HepG2 (cell line): ENCODE data around the gene PNPLA8. TPM values are rescaled to one million over a fixed set of nuclear protein-coding genes. Genes with fewer than 3 reads are reported as not detected.

Source experiments
- CREM ChIP-seq, 2 experiments: sonication (generic) in 1 of 2; formaldehyde crosslinking in 1 of 2; IDR thresholded peaks; 2 replicates each; pipeline versions ENCODE4 v1.4.0 to v1.6.1; 2016 to 2020; ENCODE audit warnings: antibody characterized with exemption in 1 of 2, mild to moderate bottlenecking in 1 of 2, missing genetic modification reagents in 1 of 2
- HBP1 ChIP-seq: IDR thresholded peaks from 2 replicates; pipeline ENCODE4 v1.6.1; 2016; ENCODE audit warnings: low read depth, control low read depth
- HNRNPH1 ChIP-seq: fragments of 200-400 bp; formaldehyde crosslinking; optimal IDR thresholded peaks from 2 replicates; pipeline ENCODE3; 2017; ENCODE audit warnings: mild to moderate bottlenecking, low read depth, low read length
- HOXA3 ChIP-seq: sonication (generic); formaldehyde crosslinking; IDR thresholded peaks from 2 replicates; pipeline ENCODE4 v1.5.0; 2020; ENCODE audit warnings: missing genetic modification reagents
- MIER2 ChIP-seq: IDR thresholded peaks from 2 replicates; pipeline ENCODE4 v1.6.1; 2016; ENCODE audit warnings: missing biosample characterization, missing genetic modification reagents
- PRMT3 ChIP-seq: sonication (generic); formaldehyde crosslinking; IDR thresholded peaks from 2 replicates; pipeline ENCODE4 v1.8.1; 2022; ENCODE audit warnings: low read depth, mild to moderate bottlenecking, moderate library complexity, missing genetic modification reagents, borderline replicate concordance
- RARA ChIP-seq: IDR thresholded peaks from 2 replicates; pipeline ENCODE4 v1.6.1; 2016; ENCODE audit warnings: missing genetic modification reagents, missing compliant biosample characterization
- RELA ChIP-seq: sonication (generic); formaldehyde crosslinking; IDR thresholded peaks from 2 replicates; pipeline ENCODE4 v1.4.0; 2020; ENCODE audit warnings: missing genetic modification reagents
- RFX5 ChIP-seq: IDR thresholded peaks from 2 replicates; pipeline ENCODE4 v1.6.1; 2011; ENCODE audit warnings: low read depth, low read length, improper control_type of control experiment
- SMARCE1 ChIP-seq: fragments of 450-650 bp; IDR thresholded peaks from 2 replicates; pipeline ENCODE4 v1.6.1; 2017; ENCODE audit warnings: borderline replicate concordance
- SNAPC2 ChIP-seq: sonication (generic); formaldehyde crosslinking; IDR thresholded peaks from 2 replicates; pipeline ENCODE4 v1.8.1; 2022; ENCODE audit warnings: mild to moderate bottlenecking, missing genetic modification reagents
- ZMYM4 ChIP-seq: sonication (generic); formaldehyde crosslinking; IDR thresholded peaks from 2 replicates; pipeline ENCODE4 v1.8.1; 2023; ENCODE audit warnings: mild to moderate bottlenecking, missing genetic modification reagents
- ZNF232 ChIP-seq: sonication (generic); formaldehyde crosslinking; IDR thresholded peaks from 2 replicates; pipeline ENCODE4 v1.4.0; 2020; ENCODE audit warnings: missing genetic modification reagents, borderline replicate concordance
- polyA plus RNA-seq, 8 experiments: library from polyadenylated mRNA; depleted of rRNA in 3 of 8; stranded (reverse) in 7 of 8; unstranded in 1 of 8; fragments of >200 nt; fragmentation: Illumina TruSeq in 4 of 8; extraction: Trizol in 4 of 8; gene quantifications; 2 replicates each; pipeline versions ENCODE4 v1.2.1 to v1.2.3, GENCODE V29; 2011 to 2016; ENCODE audit warnings: low read depth in 4 of 8, missing spikeins in 1 of 8, mixed read lengths in 1 of 8; ENCODE audit not compliant: insufficient read depth in 1 of 8
- total RNA-seq, 5 experiments: library from RNA; depleted of rRNA; stranded (reverse); fragments of >200 nt; fragmentation: Illumina TruSeq; extraction: Trizol; gene quantifications; 2 replicates each; pipeline ENCODE4 v1.2.3, GENCODE V29; 2016; ENCODE audit warnings: low read depth in 1 of 5
- TF ChIP-seq, protein P1 (sequence below), 2 experiments: sonication (generic) in 1 of 2; formaldehyde crosslinking in 1 of 2; IDR thresholded peaks; 2 replicates each; pipeline versions ENCODE4 v1.6.1 to v1.9.0; 2014 to 2022; ENCODE audit warnings: antibody characterized with exemption in 1 of 2, borderline replicate concordance in 1 of 2, inconsistent platforms in 1 of 2, low read depth in 1 of 2, missing genetic modification reagents in 1 of 2

Gene PNPLA8
- total and polyA plus RNA-seq, 2 of the 13 experiments (the other 11 are each of a cell fraction or from before 2014, with no cell fraction given): 6.3 to 11.4 TPM

DNA sequence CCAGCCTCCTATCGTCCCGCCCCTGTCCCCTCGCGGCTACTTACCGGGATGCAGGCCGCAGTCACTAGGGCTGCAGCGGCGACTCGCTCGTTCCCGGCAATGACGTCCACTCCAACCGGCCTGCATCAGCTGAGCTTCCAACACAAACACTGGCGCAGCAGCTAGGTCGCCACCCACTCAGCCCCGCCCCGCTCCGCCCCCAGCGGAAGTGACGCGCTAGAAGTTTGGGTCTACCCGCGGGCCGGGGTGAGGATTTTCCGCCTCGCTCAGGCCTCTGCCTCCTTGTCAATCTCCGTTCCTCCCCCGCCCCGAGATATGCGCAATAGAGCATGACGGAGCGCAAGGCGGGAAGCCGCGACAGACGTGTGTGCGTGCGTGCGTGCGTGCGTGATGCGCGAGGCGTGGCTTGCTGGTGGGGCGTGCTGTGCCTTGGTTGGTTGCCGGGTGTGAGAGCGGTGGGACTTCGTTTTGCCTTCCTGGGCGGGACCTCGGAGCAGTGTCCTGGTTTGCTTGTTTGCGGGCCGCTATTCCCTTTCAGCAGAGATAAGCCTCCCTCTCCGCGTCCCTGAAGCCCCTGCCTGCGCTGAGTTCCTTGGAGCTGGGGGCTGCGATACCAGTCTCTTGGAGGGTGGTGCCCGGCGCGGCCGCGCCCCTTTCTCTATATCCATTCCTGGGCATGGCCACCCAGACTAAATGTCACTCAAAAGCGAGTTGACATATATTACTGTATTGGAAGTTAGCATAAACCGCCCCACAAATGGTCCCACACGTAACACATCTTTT, at the start of gene PNPLA8 (continued):
- TF ChIP-seq RELA (CRISPR knock-in tag): 0 out of 2 replicates have a peak, but pooled peaks have one; percentile 19
- TF ChIP-seq MIER2 (CRISPR knock-in tag): 0 out of 2 replicates have a peak, but pooled peaks have one; percentile 14
- TF ChIP-seq RARA (CRISPR knock-in tag): no peak
- no peak for TF ChIP-seq SMARCE1
- TF ChIP-seq, protein P1, sequence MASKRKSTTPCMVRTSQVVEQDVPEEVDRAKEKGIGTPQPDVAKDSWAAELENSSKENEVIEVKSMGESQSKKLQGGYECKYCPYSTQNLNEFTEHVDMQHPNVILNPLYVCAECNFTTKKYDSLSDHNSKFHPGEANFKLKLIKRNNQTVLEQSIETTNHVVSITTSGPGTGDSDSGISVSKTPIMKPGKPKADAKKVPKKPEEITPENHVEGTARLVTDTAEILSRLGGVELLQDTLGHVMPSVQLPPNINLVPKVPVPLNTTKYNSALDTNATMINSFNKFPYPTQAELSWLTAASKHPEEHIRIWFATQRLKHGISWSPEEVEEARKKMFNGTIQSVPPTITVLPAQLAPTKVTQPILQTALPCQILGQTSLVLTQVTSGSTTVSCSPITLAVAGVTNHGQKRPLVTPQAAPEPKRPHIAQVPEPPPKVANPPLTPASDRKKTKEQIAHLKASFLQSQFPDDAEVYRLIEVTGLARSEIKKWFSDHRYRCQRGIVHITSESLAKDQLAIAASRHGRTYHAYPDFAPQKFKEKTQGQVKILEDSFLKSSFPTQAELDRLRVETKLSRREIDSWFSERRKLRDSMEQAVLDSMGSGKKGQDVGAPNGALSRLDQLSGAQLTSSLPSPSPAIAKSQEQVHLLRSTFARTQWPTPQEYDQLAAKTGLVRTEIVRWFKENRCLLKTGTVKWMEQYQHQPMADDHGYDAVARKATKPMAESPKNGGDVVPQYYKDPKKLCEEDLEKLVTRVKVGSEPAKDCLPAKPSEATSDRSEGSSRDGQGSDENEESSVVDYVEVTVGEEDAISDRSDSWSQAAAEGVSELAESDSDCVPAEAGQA (IDR thresholded peaks at IDR 0.05; ENCODE audit: low read depth): peak; percentile 70; the same call in 1 of the 2 replicates
- TF ChIP-seq, protein P1 (CRISPR knock-in tag; IDR thresholded peaks at IDR 0.05; ENCODE audit: borderline replicate concordance): no peak
- TF ChIP-seq SNAPC2 (CRISPR knock-in tag): peak; percentile 92; the same call in 1 of the 2 replicates
- peak; percentile 92 for TF ChIP-seq HOXA3 (CRISPR knock-in tag)
- TF ChIP-seq RFX5: peak; percentile 62; the same call in 1 of the 2 replicates
- no peak for TF ChIP-seq HNRNPH1
- TF ChIP-seq PRMT3: no peak
- TF ChIP-seq ZMYM4 (CRISPR knock-in tag): peak; percentile 98
- TF ChIP-seq ZNF232 (CRISPR knock-in tag): no peak
- TF ChIP-seq CREM (IDR thresholded peaks at IDR 0.05): peak; percentile 93
- TF ChIP-seq CREM (CRISPR knock-in tag; IDR thresholded peaks at IDR 0.05): no peak
- TF ChIP-seq HBP1 (CRISPR knock-in tag): peak; percentile 70; the same call in 1 of the 2 replicates
